DOHH2 (cell line): ENCODE data around the gene SCYL1.

Source experiments
- H3F3A ChIP-seq: fragments of 200-600 bp; sonication (generic), shearing (Covaris generic); 2 replicates; pipeline ENCODE4 v1.6.0; 2016; ENCODE audit warnings: antibody characterized with exemption, mild to moderate bottlenecking; ENCODE audit not compliant: control insufficient read depth, insufficient read depth
- H3K27ac ChIP-seq: fragments of 200-600 bp; sonication (generic); 2 replicates; pipeline ENCODE4 v1.5.1; 2014; ENCODE audit warnings: low read depth, mild to moderate bottlenecking, low read length, moderate library complexity
- H3K27me3 ChIP-seq: fragments of 200-600 bp; sonication (generic); 2 replicates; pipeline ENCODE4 v1.6.1; 2014; ENCODE audit warnings: mild to moderate bottlenecking, low read length, mixed read lengths; ENCODE audit not compliant: control insufficient read depth
- H3K36me3 ChIP-seq: fragments of 200-600 bp; sonication (generic); 2 replicates; pipeline ENCODE4 v1.6.1; 2014; ENCODE audit warnings: mild to moderate bottlenecking, low read length, moderate library complexity, mixed read lengths; ENCODE audit not compliant: control insufficient read depth
- H3K4me1 ChIP-seq: fragments of 200-600 bp; sonication (generic); 2 replicates; pipeline ENCODE4 v1.6.1; 2014; ENCODE audit warnings: mild to moderate bottlenecking, low read length, mixed read lengths; ENCODE audit not compliant: control insufficient read depth
- H3K4me2 ChIP-seq: fragments of 200-600 bp; sonication (generic); 2 replicates; pipeline ENCODE4 v1.6.0; 2014; ENCODE audit warnings: mild to moderate bottlenecking, low read length, moderate library complexity
- H3K4me3 ChIP-seq: fragments of 200-600 bp; sonication (generic); 2 replicates; pipeline ENCODE4 v1.5.1; 2014; ENCODE audit warnings: mild to moderate bottlenecking, low read length, mixed read lengths
- H3K79me2 ChIP-seq: fragments of 200-600 bp; sonication (generic); 2 replicates; pipeline ENCODE4 v1.6.1; 2014; ENCODE audit warnings: mild to moderate bottlenecking, low read length, mixed read lengths; ENCODE audit not compliant: control insufficient read depth
- H3K9me2 ChIP-seq: fragments of 200-600 bp; sonication (generic); replicated peaks from 2 replicates; pipeline ENCODE4 v1.6.1; 2014; ENCODE audit warnings: mild to moderate bottlenecking, low read length, mixed read lengths; ENCODE audit not compliant: control insufficient read depth
- H3K9me3 ChIP-seq: fragments of 200-600 bp; sonication (generic); 2 replicates; pipeline ENCODE4 v1.6.1; 2014; ENCODE audit warnings: antibody characterized with exemption, low read length, mixed read lengths; ENCODE audit not compliant: control insufficient read depth, insufficient read depth
- H4K20me1 ChIP-seq: fragments of 200-600 bp; sonication (generic); 2 replicates; pipeline ENCODE4 v1.6.0; 2014; ENCODE audit warnings: low read depth, mild to moderate bottlenecking, antibody characterized with exemption, low read length, moderate library complexity; ENCODE audit not compliant: control insufficient read depth, insufficient read depth
- CTCF ChIP-seq: fragments of 200-600 bp; sonication (generic); IDR thresholded peaks from one replicate; pipeline ENCODE4 v1.5.1; 2014; ENCODE audit warnings: antibody characterized with exemption, mild to moderate bottlenecking, low read depth, low read length; ENCODE audit not compliant: poor library complexity, severe bottlenecking
- EZH2phosphoT487 ChIP-seq: fragments of 200-600 bp; sonication (generic); IDR thresholded peaks from 2 replicates; pipeline ENCODE4 v1.6.1; 2017; ENCODE audit warnings: borderline replicate concordance, mild to moderate bottlenecking, antibody characterized with exemption, low read length, moderate library complexity, mixed read lengths

Gene SCYL1

GRCh38 chr11:65545853-65546216 is 21.0 kb downstream of the SCYL1 start:
- H3K27ac ChIP-seq = peak overlapping the region; percentile 75
- no peaks in the 10 kb centered on the region for H3K9me3 ChIP-seq
- H3K4me1 ChIP-seq = peaks cover 49% of the 10 kb centered on the region
- no peaks in the 10 kb centered on the region for H3K27me3 ChIP-seq
- peak overlapping the region; percentile 66 for H3K4me2 ChIP-seq
- H3K79me2 ChIP-seq = no peaks in the 10 kb centered on the region
- peaks cover 16% of the 10 kb centered on the region for H3F3A ChIP-seq
- H3K4me3 ChIP-seq = peak overlapping the region; percentile 53
- no peaks in the 10 kb centered on the region for H4K20me1 ChIP-seq
- no peak for TF ChIP-seq EZH2phosphoT487
- TF ChIP-seq CTCF = no peak
- H3K36me3 ChIP-seq = no peaks in the 10 kb centered on the region
- no peaks in the 10 kb centered on the region for H3K9me2 ChIP-seq

- Histone ChIP-seq H4K20me1 (no peaks in the 10 kb centered on the region), H3K27me3 (no peaks in the 10 kb centered on the region), H3F3A (peaks cover 16% of the 10 kb centered on the region), H3K27ac (peak overlapping the region; percentile 75), H3K9me2 (no peaks in the 10 kb centered on the region), H3K79me2 (no peaks in the 10 kb centered on the region), H3K36me3 (no peaks in the 10 kb centered on the region), H3K4me1 (peaks cover 49% of the 10 kb centered on the region), H3K4me2 (peak overlapping the region; percentile 66), H3K9me3 (no peaks in the 10 kb centered on the region), H3K4me3 (peak overlapping the region; percentile 53)
- no peak for TF ChIP-seq EZH2phosphoT487
- TF ChIP-seq CTCF = no peak
Observed at GRCh38 chr11:65546217-65546958, 21.5 kb downstream of the SCYL1 start.

DNA sequence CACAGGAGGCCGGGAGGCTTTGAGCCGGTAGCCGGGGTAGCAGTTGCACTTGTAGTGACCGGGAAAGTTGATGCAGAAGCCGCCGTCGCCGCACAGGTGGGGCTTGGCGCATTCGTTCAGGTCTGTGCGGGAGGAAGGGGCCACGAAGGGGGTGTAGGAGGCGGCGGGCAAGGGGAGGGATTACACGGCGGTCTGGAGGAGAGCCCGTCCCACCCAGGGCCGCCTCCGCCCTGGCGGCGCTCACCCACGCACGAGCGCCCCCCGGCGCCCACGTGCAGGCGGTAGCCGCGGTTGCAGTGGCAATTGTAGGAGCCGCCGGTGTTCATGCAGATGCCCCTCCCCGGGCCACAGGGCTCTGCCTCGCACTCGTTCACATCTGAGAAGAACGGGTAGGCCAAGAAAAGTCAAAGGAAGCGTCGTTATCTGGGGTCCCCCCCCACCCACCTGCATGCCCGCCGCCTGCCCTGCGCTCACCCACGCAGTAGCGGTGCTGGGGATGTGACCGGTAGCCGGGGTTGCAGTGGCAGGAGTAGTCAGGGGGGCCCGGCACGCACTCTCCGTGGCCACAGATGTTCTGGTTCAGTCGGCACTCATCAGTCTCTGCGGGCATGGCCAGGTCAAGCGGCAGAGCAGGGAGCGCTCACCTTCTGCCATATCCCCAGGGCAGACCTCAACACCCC is 22.7 kb downstream of the SCYL1 start:
- TF ChIP-seq EZH2phosphoT487 (no peak), CTCF (no peak)
- Histone ChIP-seq H3K4me3 (peak overlapping the region; percentile 53), H3K27ac (peak overlapping the region; percentile 75), H3K9me3 (no peaks in the 10 kb centered on the region), H3K9me2 (no peaks in the 10 kb centered on the region), H3F3A (peaks cover 21% of the 10 kb centered on the region), H3K36me3 (no peaks in the 10 kb centered on the region), H4K20me1 (no peaks in the 10 kb centered on the region), H3K27me3 (no peaks in the 10 kb centered on the region), H3K79me2 (no peaks in the 10 kb centered on the region), H3K4me2 (peak overlapping the region; percentile 66), H3K4me1 (peaks cover 56% of the 10 kb centered on the region)
